ENCODE measurements around the gene ATP5F1A.
"Not testable (repeated sequence)": the region's sequence is repeated elsewhere in the genome, so short reads cannot be mapped to it uniquely, and the experiment has no call there.

ATP5F1A gene

GRCh38 chr18:46047369-46047768 is 50.7 kb downstream of the ATP5F1A start:
- not testable (repeated sequence) for DNase-seq (ENCODE audit: low read depth)

- no peak for DNase-seq (ENCODE audit: low read depth)
Measured at GRCh38 chr18:46046688-46047087, 51.4 kb downstream of the ATP5F1A start.

DNA sequence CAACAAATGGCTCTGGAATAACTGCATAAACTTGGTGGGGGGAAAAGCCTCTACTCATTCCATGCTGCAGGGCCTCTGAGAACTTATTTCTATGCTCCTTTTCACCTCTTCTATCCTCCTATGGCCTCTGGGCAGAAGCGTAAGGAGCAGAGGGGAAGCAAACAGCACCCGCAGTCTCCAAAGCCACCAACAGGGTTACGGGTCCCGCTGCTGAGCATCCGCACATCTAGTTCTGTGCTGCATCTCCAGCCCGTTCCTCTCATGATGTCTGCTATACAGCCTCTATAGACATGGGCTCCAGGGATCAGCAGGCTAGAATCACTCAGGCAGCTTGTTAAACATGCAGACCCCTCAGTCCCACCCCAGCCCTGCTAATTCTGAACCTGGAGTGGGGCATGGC is 52.0 kb downstream of the ATP5F1A start:
- no peak for DNase-seq (ENCODE audit: low read depth)

DNA sequence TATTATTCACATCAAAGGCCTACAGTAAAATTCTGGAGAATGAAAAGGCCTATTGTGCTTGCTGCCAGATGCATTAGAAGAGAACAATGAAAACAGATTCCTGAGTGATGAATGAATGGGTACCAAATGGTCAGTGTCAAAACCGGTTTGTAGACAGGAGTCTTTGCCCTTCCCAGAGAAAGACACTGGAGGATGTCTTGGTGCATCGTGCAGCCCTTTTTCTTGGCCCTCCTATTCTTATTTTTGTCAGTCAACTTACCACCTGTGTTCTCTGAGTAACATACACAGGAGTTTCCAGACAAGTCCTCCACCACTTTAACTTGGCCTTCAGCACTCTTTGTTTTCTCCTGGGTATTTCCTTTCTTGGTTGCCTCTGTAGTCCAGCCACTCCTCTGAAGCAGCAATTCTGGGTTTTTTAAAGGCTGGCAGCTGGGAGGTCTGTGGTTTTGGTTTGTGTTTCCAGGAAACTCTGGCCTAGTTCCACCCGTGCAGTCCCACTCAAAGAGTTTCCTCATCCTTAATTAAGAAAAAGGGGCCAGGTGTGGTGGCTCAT is 55.4 kb downstream of the ATP5F1A start:
- no peak for DNase-seq (ENCODE audit: low read depth)

GRCh38 chr18:46040747-46041104 is 57.4 kb downstream of the ATP5F1A start:
- no peak for DNase-seq (ENCODE audit: low read depth)

DNA sequence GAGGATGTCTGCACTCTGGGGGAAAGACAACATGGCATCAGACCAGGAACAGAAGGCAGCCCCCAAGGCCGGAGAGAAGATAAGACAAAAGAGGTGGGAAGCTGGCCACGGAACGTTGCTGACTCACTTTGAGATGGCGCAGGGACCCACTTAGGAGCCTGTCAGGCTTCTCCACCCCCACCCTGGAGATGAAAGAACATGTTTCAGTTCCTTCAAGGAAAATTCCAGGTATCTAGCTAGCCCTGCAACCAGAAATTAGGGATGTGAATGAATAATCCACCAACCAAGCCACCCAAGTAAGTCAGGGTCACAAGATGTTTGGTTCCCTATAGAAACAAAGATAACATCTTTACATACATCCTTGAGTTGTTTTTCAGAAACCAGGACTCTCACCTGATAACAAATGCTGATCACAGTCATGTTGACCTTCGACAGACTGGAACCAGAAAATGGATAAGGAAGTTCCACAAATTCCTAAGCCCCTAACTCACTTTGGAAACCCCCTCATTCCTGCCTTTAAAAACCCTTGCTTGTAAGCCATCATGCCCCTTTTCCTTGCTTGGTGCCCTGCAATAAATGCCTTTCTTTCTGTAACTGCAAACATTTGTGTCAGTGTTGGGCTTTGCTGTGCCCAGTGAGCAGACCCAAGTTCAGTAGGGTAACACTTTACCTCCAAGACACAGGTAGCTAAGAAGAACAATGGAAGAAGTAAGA is 57.9 kb downstream of the ATP5F1A start:
- DNase-seq (ENCODE audit: low read depth): no peak

DNA sequence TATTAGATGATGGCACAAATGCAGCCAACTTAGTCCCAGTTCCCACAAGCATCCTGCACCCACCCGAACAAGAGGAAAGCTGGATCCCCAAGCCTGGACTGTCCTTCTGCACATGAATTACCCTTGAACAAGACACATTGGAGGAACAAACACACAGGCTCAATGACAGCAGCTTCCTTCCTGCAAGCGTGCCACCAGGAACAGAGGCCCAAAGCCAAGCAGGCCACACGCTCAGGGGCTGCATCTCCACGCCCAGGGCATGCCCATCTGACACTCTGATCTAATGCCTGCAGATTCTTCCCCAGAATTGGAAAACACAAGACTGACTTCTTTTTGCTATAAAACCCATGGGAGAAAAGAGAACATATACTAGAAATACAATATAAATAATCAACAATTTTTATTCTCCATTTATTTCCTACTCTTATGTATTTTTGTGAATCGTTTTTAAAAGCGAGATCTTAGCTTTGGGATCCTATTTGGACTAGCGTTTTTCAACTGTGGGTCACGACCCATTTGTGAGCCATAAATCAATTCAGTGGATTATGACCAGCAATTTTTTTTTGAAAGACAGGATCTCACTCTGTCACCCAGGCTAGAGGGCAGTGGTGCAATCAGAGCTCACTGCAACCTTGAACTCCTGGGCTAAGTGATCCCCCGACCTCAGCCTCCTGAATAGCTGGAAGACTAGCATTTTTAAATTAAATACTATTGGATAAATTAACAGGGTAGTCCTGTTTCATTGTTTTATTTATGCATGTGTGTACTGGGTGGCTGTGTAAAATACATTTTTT is 60.4 kb downstream of the ATP5F1A start:
- DNase-seq (ENCODE audit: low read depth): no peak

DNA sequence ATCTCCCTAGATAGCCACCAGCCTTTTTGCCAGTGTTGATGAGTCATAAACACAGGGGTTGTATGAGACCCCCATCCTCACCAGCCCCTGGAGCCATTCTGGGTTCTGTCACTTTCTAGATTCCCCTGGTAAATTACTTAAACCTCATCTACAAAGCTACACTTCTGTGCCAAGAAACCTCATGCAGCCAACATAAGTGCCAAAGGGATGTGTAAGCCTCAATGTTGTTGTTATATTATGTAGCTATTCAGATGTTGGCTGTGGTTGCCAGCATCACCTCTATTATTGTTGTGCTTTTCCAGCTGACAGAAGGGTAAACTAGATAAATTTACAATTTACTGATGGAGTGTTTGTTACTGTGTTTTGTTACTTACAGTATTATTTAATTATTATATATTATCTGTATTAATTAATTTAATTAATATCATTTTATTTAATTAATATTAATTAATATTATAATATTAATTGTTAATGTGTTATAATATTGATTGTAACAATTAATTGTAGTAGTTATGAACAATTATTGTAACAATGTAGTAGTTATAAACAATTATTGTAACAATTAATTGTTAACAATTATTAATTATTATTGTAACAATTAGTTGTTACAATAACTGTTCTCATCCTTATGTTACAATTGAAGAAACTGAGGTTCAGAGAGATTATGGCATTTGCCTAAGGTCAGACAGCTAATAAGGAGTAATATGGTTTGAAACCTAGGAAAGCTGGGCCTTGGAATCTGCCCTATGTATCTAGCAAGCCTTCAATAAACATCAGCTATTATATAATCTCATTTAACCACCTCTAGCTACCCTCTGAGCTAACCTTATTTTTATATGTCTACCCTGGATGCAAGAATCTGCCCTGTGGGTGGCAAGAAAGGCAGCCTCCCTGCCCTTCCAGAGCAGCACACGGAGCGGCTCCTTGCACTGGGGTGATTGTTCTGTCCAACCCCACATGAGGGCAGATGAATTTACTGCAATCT is 62.1 kb downstream of the ATP5F1A start:
- no peak for DNase-seq (ENCODE audit: low read depth)

DNA sequence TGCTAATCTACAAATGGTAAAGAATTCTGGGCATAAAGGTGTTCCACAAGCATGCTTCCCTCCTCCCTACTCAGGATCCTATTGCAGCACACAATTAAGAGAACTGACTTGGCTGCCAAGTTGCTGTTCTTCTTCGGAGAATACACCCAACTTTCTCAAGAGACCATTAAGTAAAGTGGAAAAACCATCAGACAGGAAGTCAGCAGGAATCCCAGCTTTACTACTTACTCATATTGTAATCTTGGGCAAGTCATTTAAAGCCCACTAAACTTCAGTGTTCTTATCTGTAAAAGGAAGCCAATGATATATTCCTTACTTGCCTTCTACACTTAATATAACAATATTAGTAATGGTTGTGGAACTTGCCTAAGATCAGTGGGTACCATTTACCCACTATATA is 63.9 kb downstream of the ATP5F1A start:
- no peak for DNase-seq (ENCODE audit: low read depth)

DNA sequence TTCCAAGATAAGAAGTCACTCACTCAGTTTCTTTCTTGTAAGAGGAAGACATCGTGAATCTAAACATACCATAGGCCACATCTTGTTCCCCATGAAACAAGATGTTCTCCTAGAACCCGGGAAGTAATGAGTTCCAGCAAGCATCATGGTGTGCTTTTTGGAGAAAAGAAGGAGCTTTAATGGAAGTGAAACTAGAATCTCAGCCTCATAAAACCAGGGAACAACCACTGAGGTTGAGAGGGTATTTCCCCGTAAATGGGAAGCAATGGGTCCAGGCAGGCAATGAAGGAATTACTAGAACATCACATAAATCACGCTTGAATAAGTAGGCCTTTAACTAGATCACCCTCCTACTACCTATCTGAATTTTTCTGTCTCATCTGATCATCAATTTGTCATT is 66.4 kb downstream of the ATP5F1A start:
- DNase-seq (ENCODE audit: low read depth): no peak
